RWPE1 (cell line): ENCODE measurements around the gene GYPC.
"Not testable (repeated sequence)": the region's sequence is repeated elsewhere in the genome, so short reads cannot be mapped to it uniquely, and the experiment has no call there.

ENCODE experiments used
- CTCF ChIA-PET: fragments of 350-600 bp; sonication (Branson Sonifier 250); formaldehyde crosslinking; extraction: SDS; loops from one replicate; lab custom pipeline; 2021; lab: Yijun Ruan, JAX
- POLR2A ChIA-PET: fragments of 400-600 bp; formaldehyde crosslinking; extraction: SDS; loops from one replicate; lab custom pipeline; 2020; ENCODE audit warnings: antibody characterized with exemption; ENCODE audit not compliant: low non-redundant PET; lab: Yijun Ruan, JAX
- DNase-seq: peaks from one replicate; pipeline ENCODE4 v3.0.0; 2012; ENCODE audit warnings: low spot score
- H3K27ac ChIP-seq: fragments of 450-650 bp; 2 replicates; pipeline ENCODE4 v1.5.1; 2017
- TF ChIP-seq, protein P1 (sequence below): fragments of 450-650 bp; conservative IDR thresholded peaks from 2 replicates; pipeline ENCODE4 v1.5.1; 2017; ENCODE audit warnings: low read depth, mild to moderate bottlenecking

The GYPC gene

GRCh38 chr2:126642031-126642430, 13.9 kb upstream of the GYPC start:
- CTCF ChIA-PET, result no interaction called here
- POLR2A ChIA-PET, result no interaction called here
- TF ChIP-seq, protein P1, sequence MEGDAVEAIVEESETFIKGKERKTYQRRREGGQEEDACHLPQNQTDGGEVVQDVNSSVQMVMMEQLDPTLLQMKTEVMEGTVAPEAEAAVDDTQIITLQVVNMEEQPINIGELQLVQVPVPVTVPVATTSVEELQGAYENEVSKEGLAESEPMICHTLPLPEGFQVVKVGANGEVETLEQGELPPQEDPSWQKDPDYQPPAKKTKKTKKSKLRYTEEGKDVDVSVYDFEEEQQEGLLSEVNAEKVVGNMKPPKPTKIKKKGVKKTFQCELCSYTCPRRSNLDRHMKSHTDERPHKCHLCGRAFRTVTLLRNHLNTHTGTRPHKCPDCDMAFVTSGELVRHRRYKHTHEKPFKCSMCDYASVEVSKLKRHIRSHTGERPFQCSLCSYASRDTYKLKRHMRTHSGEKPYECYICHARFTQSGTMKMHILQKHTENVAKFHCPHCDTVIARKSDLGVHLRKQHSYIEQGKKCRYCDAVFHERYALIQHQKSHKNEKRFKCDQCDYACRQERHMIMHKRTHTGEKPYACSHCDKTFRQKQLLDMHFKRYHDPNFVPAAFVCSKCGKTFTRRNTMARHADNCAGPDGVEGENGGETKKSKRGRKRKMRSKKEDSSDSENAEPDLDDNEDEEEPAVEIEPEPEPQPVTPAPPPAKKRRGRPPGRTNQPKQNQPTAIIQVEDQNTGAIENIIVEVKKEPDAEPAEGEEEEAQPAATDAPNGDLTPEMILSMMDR, result no peak
- H3K27ac ChIP-seq, result no peak overlapping the region
- no peak for DNase-seq

DNA sequence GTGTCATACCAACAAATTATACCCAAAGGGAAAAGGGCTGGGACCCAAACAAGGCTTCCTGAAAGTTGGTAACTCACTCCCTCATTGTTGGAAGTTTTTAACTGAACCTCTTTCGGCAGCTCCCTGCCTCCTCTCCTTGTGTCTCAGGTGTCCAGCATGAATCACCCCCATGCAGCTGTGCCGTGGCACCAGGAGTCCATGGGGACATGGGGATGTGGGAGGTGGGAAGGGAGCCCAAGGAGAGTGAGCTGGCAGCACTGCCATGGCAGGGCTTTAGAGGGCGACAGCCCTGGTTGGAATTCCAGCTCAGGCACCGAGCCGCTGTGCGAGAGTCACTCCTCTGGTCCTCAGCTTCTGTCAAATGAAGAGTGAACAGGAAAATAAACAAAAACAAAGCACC, 12.5 kb upstream of the GYPC start:
- POLR2A ChIA-PET, result no interaction called here
- CTCF ChIA-PET, result interaction anchor here (0.6 kb wide), 2 partner anchors 9 to 152 kb away, joined by 3 read pairs; no protein-coding TSS in a partner anchor
- TF ChIP-seq, protein P1, result no peak
- DNase-seq, result no peak
- H3K27ac ChIP-seq, result no peak overlapping the region

- no peak for DNase-seq
- TF ChIP-seq, protein P1, result no peak
- H3K27ac ChIP-seq, result no peak overlapping the region
- POLR2A ChIA-PET, result no interaction called here
- CTCF ChIA-PET, result interaction anchor here (0.6 kb wide), 2 partner anchors 9 to 152 kb away, joined by 3 read pairs; no protein-coding TSS in a partner anchor
Observed at GRCh38 chr2:126643972-126644371, 12.0 kb upstream of the GYPC start.

DNA sequence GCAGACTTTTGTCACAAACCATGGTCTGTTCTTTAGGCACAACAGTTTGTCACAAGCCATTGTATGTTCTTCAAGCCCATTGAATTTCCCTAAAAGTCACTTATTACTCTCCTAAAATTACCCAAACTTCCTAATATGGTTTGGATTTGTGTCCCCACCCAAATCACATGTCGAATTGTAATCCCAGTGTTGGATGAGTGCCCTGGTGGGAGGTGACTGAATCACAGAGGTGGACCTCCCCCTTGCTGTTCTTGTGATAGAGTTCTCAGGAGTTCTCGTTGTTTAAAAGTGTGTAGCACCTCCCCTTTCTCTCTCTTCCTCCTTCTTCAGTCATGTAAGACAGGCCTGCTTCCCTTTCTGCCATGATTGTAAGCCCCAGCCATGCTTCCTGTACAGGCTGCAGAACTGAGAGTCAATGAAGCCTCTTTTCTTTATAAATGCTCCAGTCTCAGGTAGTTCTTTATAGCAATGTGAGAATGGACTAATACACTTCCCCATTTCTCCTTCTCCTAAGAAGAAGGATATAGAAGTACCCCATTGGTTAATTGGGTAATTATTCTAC, 11.2 kb upstream of the GYPC start:
- H3K27ac ChIP-seq, result no peak overlapping the region
- DNase-seq, result no peak
- TF ChIP-seq, protein P1, result no peak
- POLR2A ChIA-PET, result no interaction called here
- CTCF ChIA-PET, result no interaction called here

DNA sequence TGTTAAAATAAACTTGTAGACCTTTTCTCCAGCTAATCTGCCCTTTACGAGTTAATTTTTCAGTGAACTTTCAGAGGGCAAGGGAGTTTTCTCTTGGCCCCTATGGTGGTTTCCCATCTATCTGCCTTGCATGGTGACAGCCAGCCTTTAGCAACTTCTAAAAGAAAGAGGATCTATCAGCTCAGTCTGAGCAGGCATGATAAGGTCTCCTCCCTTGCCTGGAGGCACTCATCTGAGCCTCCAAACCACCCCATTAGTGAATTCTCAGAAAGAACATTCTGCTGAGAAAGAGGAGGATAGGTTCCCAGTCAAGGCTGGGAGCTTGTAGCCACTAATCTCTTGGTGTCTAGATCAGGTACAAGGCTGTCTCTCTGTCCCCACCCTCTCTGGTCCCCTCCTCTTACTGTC, 10.7 kb upstream of the GYPC start:
- no peak for DNase-seq
- CTCF ChIA-PET, result no interaction called here
- no peak overlapping the region for H3K27ac ChIP-seq
- POLR2A ChIA-PET, result no interaction called here
- TF ChIP-seq, protein P1, result no peak

GRCh38 chr2:126646026-126646425, 9.9 kb upstream of the GYPC start:
- no peak overlapping the region for H3K27ac ChIP-seq
- CTCF ChIA-PET, result interaction anchor here (0.7 kb wide), 1 partner anchor 213 kb away, joined by 3 read pairs; no protein-coding TSS in a partner anchor
- POLR2A ChIA-PET, result no interaction called here
- no peak for DNase-seq
- TF ChIP-seq, protein P1, result no peak

DNA sequence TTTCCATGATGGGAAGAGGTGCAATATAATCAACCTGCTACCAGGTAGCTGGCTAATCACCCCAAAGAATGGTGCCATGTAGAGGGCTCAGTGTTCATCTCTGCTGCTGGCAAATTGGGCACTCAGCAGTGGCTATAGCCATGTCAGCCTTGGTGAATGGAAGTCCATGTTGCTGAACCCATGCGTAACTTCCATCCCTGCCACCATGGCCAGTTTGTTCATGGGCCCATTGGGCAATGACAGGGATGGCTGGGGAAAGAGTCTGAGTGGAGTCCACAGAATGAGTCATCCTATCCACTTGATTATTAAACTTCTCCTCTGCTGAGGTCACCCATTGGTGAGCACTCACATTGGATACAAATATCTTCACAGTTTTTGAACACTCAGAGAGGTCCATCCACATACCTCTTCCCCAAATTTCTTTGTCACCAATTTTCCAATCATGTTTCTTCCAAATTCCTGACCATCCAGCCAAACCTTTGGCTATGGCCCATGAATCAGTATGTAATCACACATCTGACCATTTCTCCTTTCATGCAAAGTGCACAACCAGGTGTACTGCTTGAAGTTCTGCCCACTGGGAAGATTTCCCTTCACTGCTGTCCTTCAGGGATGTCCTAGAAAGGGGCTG, 8.1 kb upstream of the GYPC start:
- POLR2A ChIA-PET, DNase-seq, H3K27ac ChIP-seq, CTCF ChIA-PET: not testable (repeated sequence)

DNA sequence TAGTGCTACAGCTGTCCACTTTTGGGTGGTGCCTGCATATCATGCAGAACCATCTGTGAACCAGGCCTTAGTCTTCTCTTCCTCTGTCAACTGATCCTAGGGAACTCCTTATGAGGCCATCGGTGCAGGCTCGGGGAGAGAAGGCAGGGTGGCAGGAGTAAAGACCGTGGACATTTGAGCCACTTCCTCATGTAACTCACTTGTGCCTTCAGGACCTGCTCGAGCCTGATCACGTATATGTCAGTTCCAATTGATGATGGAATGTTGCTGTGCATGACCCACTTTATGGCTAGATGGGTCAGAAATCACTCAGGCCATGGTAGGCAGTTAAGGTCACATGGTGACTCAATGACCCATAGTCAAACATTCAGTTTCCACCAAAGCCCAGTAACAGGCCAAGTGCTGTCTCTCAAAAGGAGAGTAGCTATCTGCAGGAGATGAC, 7.6 kb upstream of the GYPC start:
- POLR2A ChIA-PET, DNase-seq, H3K27ac ChIP-seq, CTCF ChIA-PET: not testable (repeated sequence)
